ENCODE measurements around the gene ATXN1.

GRCh38 chr6:16398587-16398986, 362.7 kb downstream of the ATXN1 start:
- TF ChIP-seq POLR2AphosphoS5 (IDR thresholded peaks at IDR 0.05; ENCODE audit: low read depth) (no peak), CTCF (IDR thresholded peaks at IDR 0.05; ENCODE audit: insufficient read depth, low read length) (no peak)

Data from HL-60 (cell line).